Loucy (cell line): ENCODE results near the gene CXCL17.
"Not testable (repeated sequence)": the region's sequence is repeated elsewhere in the genome, so short reads cannot be mapped to it uniquely, and the experiment has no call there.

Experiments used
- H2AFZ ChIP-seq: fragments of 200-600 bp; sonication (generic); 2 replicates; pipeline ENCODE4 v1.6.0; 2016; ENCODE audit warnings: antibody characterized with exemption, mild to moderate bottlenecking, low read length, moderate library complexity
- H3F3A ChIP-seq: fragments of 200-600 bp; 2 replicates; pipeline ENCODE4 v1.6.0; 2016; ENCODE audit warnings: antibody characterized with exemption, low read depth, mild to moderate bottlenecking
- H3K27me3 ChIP-seq: fragments of 200-600 bp; sonication (generic); 2 replicates; pipeline ENCODE4 v1.6.1; 2014; ENCODE audit warnings: low read length, mild to moderate bottlenecking; ENCODE audit not compliant: insufficient read depth, poor library complexity, severe bottlenecking
- H3K36me3 ChIP-seq: fragments of 200-600 bp; sonication (generic); 2 replicates; pipeline ENCODE4 v1.6.1; 2016; ENCODE audit warnings: low read length; ENCODE audit not compliant: insufficient read depth
- H3K4me1 ChIP-seq: fragments of 200-600 bp; sonication (generic); 2 replicates; pipeline ENCODE4 v1.5.1; 2014; ENCODE audit warnings: low read length, mild to moderate bottlenecking; ENCODE audit not compliant: insufficient read depth, poor library complexity, severe bottlenecking
- H3K4me2 ChIP-seq: fragments of 200-600 bp; sonication (generic); 2 replicates; pipeline ENCODE4 v1.6.0; 2014; ENCODE audit warnings: antibody characterized with exemption, low read length, low read depth, mild to moderate bottlenecking; ENCODE audit not compliant: poor library complexity, severe bottlenecking
- H3K4me3 ChIP-seq: fragments of 200-600 bp; sonication (generic); 2 replicates; pipeline ENCODE4 v1.5.1; 2014; ENCODE audit warnings: low read length, mild to moderate bottlenecking, mixed read lengths; ENCODE audit not compliant: poor library complexity, severe bottlenecking
- H3K79me2 ChIP-seq: fragments of 200-600 bp; sonication (generic); 2 replicates; pipeline ENCODE4 v1.6.1; 2014; ENCODE audit warnings: low read length; ENCODE audit not compliant: insufficient read depth
- H3K9ac ChIP-seq: fragments of 200-600 bp; sonication (generic); 2 replicates; pipeline ENCODE4 v1.6.0; 2014; ENCODE audit warnings: mild to moderate bottlenecking, low read depth, low read length, moderate library complexity; ENCODE audit not compliant: poor library complexity, severe bottlenecking
- H3K9me2 ChIP-seq: fragments of 200-600 bp; sonication (generic); replicated peaks from 2 replicates; pipeline ENCODE4 v1.6.1; 2016; ENCODE audit warnings: low read depth, low read length, mixed read lengths
- H3K9me3 ChIP-seq: fragments of 200-600 bp; sonication (generic); 2 replicates; pipeline ENCODE4 v1.6.1; 2014; ENCODE audit warnings: mild to moderate bottlenecking, antibody characterized with exemption, low read length, low read depth; ENCODE audit not compliant: insufficient read depth
- H4K20me1 ChIP-seq: fragments of 200-600 bp; sonication (generic); 2 replicates; pipeline ENCODE4 v1.6.0; 2014; ENCODE audit warnings: antibody characterized with exemption, low read length, mild to moderate bottlenecking; ENCODE audit not compliant: insufficient read depth, poor library complexity, severe bottlenecking
- EZH2phosphoT487 ChIP-seq: fragments of 200-600 bp; IDR thresholded peaks from 2 replicates; pipeline ENCODE4 v1.6.1; 2018; ENCODE audit warnings: antibody characterized with exemption, mild to moderate bottlenecking, moderate library complexity, borderline replicate concordance
- TF ChIP-seq, protein P1 (sequence below): fragments of 200-600 bp; sonication (generic); conservative IDR thresholded peaks from 2 replicates; pipeline ENCODE4 v1.5.1; 2014; ENCODE audit warnings: mild to moderate bottlenecking, antibody characterized with exemption, low read length

CXCL17 gene

GRCh38 chr19:42452590-42452989, 9.8 kb upstream of the CXCL17 start:
- no peaks in the 10 kb centered on the region for H3F3A ChIP-seq
- H3K9me3 ChIP-seq = no peaks in the 10 kb centered on the region
- peak overlapping the region; percentile 35 for H3K9ac ChIP-seq
- H3K4me1 ChIP-seq = peaks cover 31% of the 10 kb centered on the region
- H3K9me2 ChIP-seq = no peaks in the 10 kb centered on the region
- peak overlapping the region; percentile 64 for H3K4me2 ChIP-seq
- TF ChIP-seq EZH2phosphoT487 = no peak
- TF ChIP-seq, protein P1, sequence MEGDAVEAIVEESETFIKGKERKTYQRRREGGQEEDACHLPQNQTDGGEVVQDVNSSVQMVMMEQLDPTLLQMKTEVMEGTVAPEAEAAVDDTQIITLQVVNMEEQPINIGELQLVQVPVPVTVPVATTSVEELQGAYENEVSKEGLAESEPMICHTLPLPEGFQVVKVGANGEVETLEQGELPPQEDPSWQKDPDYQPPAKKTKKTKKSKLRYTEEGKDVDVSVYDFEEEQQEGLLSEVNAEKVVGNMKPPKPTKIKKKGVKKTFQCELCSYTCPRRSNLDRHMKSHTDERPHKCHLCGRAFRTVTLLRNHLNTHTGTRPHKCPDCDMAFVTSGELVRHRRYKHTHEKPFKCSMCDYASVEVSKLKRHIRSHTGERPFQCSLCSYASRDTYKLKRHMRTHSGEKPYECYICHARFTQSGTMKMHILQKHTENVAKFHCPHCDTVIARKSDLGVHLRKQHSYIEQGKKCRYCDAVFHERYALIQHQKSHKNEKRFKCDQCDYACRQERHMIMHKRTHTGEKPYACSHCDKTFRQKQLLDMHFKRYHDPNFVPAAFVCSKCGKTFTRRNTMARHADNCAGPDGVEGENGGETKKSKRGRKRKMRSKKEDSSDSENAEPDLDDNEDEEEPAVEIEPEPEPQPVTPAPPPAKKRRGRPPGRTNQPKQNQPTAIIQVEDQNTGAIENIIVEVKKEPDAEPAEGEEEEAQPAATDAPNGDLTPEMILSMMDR = no peak
- H3K27me3 ChIP-seq = no peaks in the 10 kb centered on the region
- H2AFZ ChIP-seq = no peak overlapping the region
- peak overlapping the region; percentile 7 for H3K4me3 ChIP-seq
- H3K36me3 ChIP-seq = no peaks in the 10 kb centered on the region
- no peaks in the 10 kb centered on the region for H3K79me2 ChIP-seq
- H4K20me1 ChIP-seq = no peaks in the 10 kb centered on the region

DNA sequence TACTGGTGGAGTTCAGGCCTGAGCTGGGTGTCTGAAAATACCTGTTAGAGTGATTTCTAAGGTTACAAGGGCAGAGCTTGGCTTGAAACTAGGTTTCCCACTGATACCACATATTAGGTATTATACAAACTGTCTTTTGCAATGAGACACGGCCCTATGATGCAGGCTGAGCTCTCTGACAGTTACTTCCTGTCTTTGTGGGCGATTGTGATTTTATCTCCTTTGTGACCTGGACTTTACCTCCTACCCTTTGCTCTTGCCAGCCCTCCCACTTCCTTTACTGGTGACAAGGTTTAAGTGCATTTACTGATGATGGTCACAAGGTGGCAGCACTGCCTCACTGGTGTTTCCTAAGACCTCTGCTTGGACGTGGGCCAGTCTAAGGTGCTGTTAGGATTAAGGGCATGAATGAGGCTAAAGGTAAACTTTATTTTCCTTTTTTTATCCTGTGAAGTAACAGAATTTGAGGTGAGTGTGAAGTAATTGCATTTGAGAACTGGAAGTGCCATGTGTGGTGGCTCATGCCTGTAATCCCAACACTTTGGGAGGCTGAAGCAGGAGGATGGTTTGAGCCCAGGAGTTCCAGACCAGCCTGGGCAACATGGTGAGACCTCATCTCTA, 7.7 kb upstream of the CXCL17 start:
- TF ChIP-seq, protein P1 = peak; percentile 90
- TF ChIP-seq EZH2phosphoT487 = no peak
- no peaks in the 10 kb centered on the region for H3K27me3 ChIP-seq

GRCh38 chr19:42448306-42448705, 5.6 kb upstream of the CXCL17 start:
- not testable (repeated sequence) for H3K36me3 ChIP-seq, H3K9me3 ChIP-seq, H3K9me2 ChIP-seq, H4K20me1 ChIP-seq, H3K9ac ChIP-seq, H3K27me3 ChIP-seq, H2AFZ ChIP-seq, H3K79me2 ChIP-seq, H3F3A ChIP-seq, H3K4me2 ChIP-seq, H3K4me3 ChIP-seq
- H3K4me1 ChIP-seq = peaks cover 30% of the 10 kb centered on the region

More for the DNA sequence above, 7.7 kb upstream of the CXCL17 start:
- Histone ChIP-seq H3K4me1 (peaks cover 31% of the 10 kb centered on the region), H3K4me3 (peak overlapping the region; percentile 0), H3K36me3 (no peaks in the 10 kb centered on the region), H3F3A (no peaks in the 10 kb centered on the region), H3K4me2 (peak overlapping the region; percentile 43), H3K79me2 (no peaks in the 10 kb centered on the region), H3K9me3 (no peaks in the 10 kb centered on the region), H3K9me2 (no peaks in the 10 kb centered on the region), H3K9ac (no peak overlapping the region), H4K20me1 (no peaks in the 10 kb centered on the region), H2AFZ (no peak overlapping the region)

DNA sequence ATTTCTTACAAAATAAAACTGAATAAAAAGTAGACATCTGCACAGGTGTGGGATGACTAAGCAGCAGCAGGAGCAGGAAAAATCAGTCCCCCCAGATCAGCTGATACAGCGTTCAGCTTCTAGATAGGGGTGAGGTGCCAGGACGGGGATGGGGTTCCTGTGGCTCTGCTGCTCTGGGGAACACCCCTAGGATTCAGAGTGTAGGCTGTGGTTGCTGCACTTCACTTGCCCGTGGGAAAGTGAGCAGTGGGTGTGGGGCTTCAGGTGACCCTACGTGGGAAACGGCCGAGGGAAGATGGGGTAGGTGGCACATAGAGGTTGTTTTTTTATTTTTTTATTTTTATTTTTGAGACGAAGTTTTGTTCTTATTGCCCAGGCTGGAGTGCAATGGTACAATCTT, 3.2 kb upstream of the CXCL17 start:
- H3K36me3 ChIP-seq = no peaks in the 10 kb centered on the region

More for the DNA sequence above, 3.2 kb upstream of the CXCL17 start:
- H3F3A ChIP-seq = no peaks in the 10 kb centered on the region
- no peak overlapping the region for H3K9ac ChIP-seq
- TF ChIP-seq EZH2phosphoT487 = no peak
- H3K79me2 ChIP-seq = no peaks in the 10 kb centered on the region
- no peaks in the 10 kb centered on the region for H3K27me3 ChIP-seq
- no peaks in the 10 kb centered on the region for H3K9me2 ChIP-seq
- no peak overlapping the region for H3K4me3 ChIP-seq
- H2AFZ ChIP-seq = no peak overlapping the region
- no peaks in the 10 kb centered on the region for H3K9me3 ChIP-seq
- H3K4me1 ChIP-seq = peaks cover 25% of the 10 kb centered on the region
- H3K4me2 ChIP-seq = no peak overlapping the region
- H4K20me1 ChIP-seq = no peaks in the 10 kb centered on the region
